HL-60 (cell line): Measurements from ENCODE around the gene CHST3.

ENCODE experiments used
- DNase-seq, 2 experiments: peaks; one replicate each; pipeline ENCODE4 v3.0.0-alpha.2; 2010 to 2020; ENCODE audit warnings: low read depth in 1 of 2, low spot score in 1 of 2
- H3K27ac ChIP-seq: fragments of 250-450 bp; sonication (Bioruptor Pico); replicated peaks from 2 replicates; pipeline ENCODE4 v1.5.1; 2020; ENCODE audit warnings: mild to moderate bottlenecking, moderate library complexity
- H3K27me3 ChIP-seq: fragments of 250-450 bp; sonication (Bioruptor Pico); 2 replicates; pipeline ENCODE4 v1.5.1; 2021; ENCODE audit warnings: mild to moderate bottlenecking, moderate library complexity; ENCODE audit not compliant: insufficient read depth, poor library complexity, severe bottlenecking
- H3K4me3 ChIP-seq: replicated peaks from 2 replicates; pipeline ENCODE4 v1.5.1; 2011; ENCODE audit warnings: mild to moderate bottlenecking, control low read depth, low read length; ENCODE audit not compliant: insufficient read depth
- GABPA ChIP-seq: IDR thresholded peaks from 2 replicates; pipeline ENCODE4 v1.6.1; 2012; ENCODE audit warnings: low read depth
- POLR2AphosphoS5 ChIP-seq: IDR thresholded peaks from 2 replicates; pipeline ENCODE4 v1.6.1; 2012; ENCODE audit warnings: low read depth
- SPI1 ChIP-seq: IDR thresholded peaks from 2 replicates; pipeline ENCODE4 v1.6.1; 2012; ENCODE audit warnings: low read depth, mild to moderate bottlenecking, borderline replicate concordance
- TF ChIP-seq, protein P1 (sequence below): IDR thresholded peaks from 2 replicates; pipeline ENCODE4 v1.6.1; 2012; ENCODE audit warnings: low read depth; ENCODE audit not compliant: insufficient replicate concordance
- TF ChIP-seq, protein P2 (sequence below): IDR thresholded peaks from one replicate; pipeline ENCODE4 v1.5.1; 2011; ENCODE audit warnings: low read length, control low read depth, inconsistent platforms; ENCODE audit not compliant: insufficient read depth

The CHST3 gene

DNA sequence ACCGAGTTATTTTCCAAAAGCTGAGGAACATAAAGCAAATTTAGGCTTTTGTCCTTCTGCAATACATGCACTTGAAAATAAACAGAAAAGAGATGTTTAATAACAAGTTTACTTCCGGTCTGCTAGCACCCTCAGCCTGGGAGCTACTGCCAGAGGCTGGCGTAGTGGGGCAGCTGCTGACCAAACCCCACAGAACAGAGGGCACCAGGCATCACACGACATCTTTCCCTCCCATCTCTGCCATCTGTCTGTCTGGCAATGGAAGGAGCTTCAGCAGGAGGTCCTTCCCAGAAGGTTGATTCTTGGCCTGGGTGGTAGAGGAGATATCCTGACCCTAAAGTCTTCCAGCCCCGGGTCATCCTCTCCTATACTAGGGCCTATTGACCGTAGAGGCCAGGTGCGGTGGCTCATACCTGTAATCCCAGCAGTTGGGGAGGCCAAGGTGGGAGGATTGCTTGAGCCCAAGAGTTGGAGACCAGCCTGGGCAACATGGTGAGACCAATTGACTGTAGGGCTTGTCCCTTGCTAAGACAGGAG is 47.8 kb downstream of the CHST3 start:
- no peak overlapping the region for H3K27ac ChIP-seq
- H3K4me3 ChIP-seq = no peak overlapping the region
- DNase-seq = no peak
- no peak for TF ChIP-seq SPI1
- TF ChIP-seq, protein P1, sequence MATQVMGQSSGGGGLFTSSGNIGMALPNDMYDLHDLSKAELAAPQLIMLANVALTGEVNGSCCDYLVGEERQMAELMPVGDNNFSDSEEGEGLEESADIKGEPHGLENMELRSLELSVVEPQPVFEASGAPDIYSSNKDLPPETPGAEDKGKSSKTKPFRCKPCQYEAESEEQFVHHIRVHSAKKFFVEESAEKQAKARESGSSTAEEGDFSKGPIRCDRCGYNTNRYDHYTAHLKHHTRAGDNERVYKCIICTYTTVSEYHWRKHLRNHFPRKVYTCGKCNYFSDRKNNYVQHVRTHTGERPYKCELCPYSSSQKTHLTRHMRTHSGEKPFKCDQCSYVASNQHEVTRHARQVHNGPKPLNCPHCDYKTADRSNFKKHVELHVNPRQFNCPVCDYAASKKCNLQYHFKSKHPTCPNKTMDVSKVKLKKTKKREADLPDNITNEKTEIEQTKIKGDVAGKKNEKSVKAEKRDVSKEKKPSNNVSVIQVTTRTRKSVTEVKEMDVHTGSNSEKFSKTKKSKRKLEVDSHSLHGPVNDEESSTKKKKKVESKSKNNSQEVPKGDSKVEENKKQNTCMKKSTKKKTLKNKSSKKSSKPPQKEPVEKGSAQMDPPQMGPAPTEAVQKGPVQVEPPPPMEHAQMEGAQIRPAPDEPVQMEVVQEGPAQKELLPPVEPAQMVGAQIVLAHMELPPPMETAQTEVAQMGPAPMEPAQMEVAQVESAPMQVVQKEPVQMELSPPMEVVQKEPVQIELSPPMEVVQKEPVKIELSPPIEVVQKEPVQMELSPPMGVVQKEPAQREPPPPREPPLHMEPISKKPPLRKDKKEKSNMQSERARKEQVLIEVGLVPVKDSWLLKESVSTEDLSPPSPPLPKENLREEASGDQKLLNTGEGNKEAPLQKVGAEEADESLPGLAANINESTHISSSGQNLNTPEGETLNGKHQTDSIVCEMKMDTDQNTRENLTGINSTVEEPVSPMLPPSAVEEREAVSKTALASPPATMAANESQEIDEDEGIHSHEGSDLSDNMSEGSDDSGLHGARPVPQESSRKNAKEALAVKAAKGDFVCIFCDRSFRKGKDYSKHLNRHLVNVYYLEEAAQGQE = no peak
- TF ChIP-seq, protein P2, sequence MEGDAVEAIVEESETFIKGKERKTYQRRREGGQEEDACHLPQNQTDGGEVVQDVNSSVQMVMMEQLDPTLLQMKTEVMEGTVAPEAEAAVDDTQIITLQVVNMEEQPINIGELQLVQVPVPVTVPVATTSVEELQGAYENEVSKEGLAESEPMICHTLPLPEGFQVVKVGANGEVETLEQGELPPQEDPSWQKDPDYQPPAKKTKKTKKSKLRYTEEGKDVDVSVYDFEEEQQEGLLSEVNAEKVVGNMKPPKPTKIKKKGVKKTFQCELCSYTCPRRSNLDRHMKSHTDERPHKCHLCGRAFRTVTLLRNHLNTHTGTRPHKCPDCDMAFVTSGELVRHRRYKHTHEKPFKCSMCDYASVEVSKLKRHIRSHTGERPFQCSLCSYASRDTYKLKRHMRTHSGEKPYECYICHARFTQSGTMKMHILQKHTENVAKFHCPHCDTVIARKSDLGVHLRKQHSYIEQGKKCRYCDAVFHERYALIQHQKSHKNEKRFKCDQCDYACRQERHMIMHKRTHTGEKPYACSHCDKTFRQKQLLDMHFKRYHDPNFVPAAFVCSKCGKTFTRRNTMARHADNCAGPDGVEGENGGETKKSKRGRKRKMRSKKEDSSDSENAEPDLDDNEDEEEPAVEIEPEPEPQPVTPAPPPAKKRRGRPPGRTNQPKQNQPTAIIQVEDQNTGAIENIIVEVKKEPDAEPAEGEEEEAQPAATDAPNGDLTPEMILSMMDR = no peak
- TF ChIP-seq GABPA = no peak
- no peak for TF ChIP-seq POLR2AphosphoS5
- H3K27me3 ChIP-seq = no peaks in the 10 kb centered on the region

- no peak for DNase-seq
- no peaks in the 10 kb centered on the region for H3K27me3 ChIP-seq
- TF ChIP-seq, protein P2 = no peak
- TF ChIP-seq SPI1 = no peak
- TF ChIP-seq POLR2AphosphoS5 = no peak
- TF ChIP-seq GABPA = no peak
- TF ChIP-seq, protein P1 = no peak
- H3K4me3 ChIP-seq = no peak overlapping the region
- no peak overlapping the region for H3K27ac ChIP-seq
These were observed 48.6 kb downstream of the CHST3 start for GRCh38 chr10:72012796-72013195.

- Histone ChIP-seq H3K27ac (no peak overlapping the region), H3K27me3 (no peaks in the 10 kb centered on the region), H3K4me3 (no peak overlapping the region)
- TF ChIP-seq, protein P2 = no peak
- TF ChIP-seq POLR2AphosphoS5 (no peak), GABPA (no peak), SPI1 (no peak)
- TF ChIP-seq, protein P1 = no peak
- no peak for DNase-seq
These were observed 49.2 kb downstream of the CHST3 start for GRCh38 chr10:72013202-72013945.
